GM21423 (cell line): ENCODE measurements around the gene SPRY1.

Experiments used
- ATAC-seq: cut with Tn5 transposase; IDR thresholded peaks from one replicate; pipeline ENCODE4 v1.9.1; 2021; ENCODE audit warnings: mild to moderate bottlenecking, moderate library complexity; ENCODE audit not compliant: unreplicated experiment

SPRY1 gene

DNA sequence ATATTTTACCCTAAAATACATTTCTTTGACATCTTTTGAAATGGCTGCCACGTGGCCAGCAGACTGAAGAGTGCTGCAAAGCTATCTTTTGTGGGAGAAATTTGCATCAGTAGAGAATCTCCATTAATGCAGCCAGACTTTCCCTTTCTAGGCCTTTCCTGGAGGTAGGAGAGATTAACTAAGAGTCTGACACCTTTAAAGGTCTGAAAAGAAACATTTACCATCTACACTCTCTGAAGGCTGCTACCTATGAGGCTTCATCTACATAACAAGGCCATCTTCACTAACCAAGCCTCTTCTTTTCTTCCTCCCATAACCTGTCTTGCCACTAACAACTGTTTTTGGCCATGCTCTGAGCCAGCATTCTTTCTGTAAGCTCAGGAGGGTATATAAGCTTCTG, 17.8 kb upstream of the SPRY1 start:
- no peak for ATAC-seq

DNA sequence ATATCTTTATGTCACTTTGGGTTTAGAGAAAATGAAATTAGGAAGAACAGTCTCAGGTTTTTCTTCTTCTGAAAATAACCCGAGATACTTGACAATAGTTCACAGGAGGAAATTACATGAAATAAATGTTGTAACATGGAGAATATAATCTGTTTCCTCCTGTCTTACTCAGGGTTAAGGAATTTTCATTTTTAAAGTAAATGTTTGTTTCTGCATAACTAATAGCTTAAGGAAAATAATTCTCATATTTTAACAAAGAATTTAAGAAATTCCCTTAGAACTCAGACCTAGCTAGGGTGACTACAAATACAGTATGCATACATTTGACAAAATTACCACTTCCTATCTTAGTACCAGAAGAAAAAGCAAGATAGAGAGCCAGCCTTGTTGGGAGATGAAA, 17.2 kb upstream of the SPRY1 start:
- no peak for ATAC-seq

DNA sequence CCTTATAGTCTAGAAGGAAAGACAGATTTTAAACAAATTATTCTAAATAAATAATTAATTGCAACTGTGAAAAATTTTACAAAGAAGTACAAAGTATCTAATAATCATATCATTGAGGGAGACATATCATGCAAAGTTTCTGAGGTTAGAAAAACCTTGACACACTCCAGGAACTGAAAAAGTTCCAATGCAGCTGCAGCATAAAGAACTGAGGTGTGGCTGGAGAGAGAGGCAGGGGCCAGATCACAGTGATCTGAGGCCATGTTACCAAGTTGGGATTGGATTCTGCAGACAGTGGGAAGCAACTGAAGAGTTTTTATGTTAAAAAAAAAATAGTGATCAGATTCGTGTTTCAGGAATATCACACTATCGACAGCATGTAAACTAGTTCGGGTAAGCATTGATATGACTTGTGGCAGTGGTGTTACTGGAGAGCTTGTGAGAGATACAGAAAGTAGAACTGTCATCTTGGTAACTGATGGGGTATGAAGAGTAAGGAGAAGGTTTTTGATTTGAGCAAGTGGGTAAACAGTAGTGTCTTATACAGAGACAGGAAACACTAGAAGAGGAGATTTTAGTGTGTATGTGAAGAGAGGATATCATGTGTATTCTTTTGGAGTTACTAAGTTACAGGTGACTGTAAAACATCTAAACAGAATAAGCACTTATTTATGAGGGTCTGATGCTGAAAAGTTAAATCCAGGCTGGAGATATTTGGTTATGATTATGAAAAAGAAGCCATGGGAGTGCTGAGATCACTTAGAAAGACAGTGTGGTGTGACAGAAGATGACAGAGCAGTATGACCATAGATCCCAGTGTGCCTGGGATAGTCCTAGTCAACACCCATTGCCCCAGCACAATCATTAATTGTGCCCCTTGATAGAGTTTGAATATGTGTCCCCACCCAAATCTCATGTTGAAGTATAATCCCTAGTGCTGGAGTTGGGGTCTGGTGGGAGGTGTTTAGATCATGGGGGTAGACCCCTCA, 15.6 kb upstream of the SPRY1 start:
- no peak for ATAC-seq

DNA sequence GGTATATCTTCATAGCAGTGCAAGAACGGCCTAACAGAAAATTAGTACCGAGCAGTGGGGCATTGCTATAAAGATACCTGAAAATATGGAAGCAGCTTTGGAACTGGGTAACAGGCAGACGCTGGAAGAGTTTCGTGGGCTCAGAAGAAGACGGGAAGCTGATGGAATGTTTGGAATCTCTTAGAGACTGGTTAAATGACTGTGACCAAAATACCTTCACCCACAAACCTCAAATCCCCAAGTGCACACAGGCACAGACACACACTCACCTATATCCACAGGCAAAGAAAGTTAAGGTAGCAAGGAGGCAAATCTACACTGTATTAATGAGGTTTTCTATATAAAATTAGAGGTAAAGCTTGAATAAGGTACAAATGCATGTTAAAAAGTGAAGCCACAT, 14.6 kb upstream of the SPRY1 start:
- no peak for ATAC-seq

DNA sequence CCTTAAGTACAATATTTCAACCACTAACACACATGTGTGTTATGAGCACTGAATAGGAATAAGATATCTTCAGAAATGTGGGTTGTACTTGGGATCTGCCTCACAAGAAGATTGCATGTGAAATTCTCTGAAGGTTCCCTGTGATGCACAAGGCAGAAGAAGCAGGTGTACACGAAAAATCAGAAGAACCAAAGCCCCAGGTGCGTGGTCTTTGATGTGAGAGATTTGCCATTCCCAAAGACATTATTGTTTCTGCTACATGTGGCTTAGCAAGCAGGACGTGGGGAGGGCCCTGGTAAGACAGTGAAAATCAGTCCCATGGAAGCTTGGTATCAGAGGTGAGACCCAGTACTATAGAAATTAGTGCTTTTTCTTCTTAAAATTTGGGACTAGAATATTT, 13.0 kb upstream of the SPRY1 start:
- no peak for ATAC-seq

DNA sequence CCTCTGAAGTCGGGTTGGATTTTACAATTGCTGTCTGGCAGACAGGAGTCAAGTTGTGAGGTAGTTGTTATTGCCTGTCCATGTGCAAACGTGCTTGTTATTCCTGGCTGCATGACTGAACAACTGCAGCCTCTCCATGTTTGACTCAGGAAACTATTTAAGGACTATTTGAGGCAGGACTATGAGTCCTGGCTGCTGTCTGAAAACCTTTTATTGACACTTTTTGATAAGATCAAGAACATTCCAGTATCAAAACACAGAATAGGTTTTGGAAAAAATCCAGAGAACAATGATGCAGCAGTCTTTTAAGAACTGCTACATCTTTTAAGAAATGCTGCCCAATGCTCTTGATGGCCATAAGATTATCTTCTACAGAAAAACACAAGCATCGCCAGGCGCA, 10.0 kb upstream of the SPRY1 start:
- no peak for ATAC-seq

DNA sequence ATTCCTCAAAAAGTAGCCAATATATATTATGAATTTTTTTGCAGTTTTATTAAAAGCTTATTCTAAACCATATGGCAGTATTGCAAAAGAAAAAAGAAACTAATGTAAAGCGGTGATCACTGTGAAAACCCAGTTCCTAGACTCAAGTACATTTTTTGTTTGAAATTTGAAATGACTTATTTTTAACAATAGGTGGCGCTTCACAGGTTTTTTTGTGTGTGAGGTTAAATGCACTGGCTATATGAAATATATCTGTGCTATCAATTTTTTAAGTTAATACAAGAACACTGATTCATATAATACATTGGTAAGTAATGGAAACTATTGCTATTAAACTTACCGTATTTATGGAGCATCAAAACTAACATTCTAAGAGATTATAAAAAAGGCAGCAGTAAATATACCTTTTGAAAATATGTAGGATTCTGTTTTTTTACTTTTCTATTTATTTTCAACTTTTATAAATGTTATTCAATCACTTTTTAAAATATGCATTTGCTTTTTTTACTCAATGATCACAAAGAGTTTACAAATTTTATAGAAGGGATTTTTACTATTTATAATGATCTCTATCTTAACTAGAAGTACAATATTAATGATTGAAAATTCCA, 5.6 kb upstream of the SPRY1 start:
- ATAC-seq: no peak

DNA sequence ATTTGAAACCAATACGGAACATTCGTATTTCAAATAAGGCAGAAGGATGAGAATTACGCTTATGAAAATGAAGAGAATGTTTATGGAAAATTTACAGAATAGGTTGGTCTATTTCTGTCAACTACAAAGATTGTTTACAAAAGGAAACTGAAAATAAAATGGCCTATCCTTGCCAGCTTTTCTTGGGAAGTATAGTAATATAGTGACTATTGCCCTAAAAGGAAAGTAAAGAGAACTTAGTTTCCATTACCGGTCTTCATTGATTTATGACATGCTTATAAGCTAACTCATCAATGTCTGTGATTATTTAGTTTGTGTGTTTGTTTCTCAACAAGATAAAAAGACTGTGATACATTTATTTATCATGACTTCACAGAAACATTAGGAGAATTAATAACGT, 2.9 kb upstream of the SPRY1 start:
- ATAC-seq: no peak

DNA sequence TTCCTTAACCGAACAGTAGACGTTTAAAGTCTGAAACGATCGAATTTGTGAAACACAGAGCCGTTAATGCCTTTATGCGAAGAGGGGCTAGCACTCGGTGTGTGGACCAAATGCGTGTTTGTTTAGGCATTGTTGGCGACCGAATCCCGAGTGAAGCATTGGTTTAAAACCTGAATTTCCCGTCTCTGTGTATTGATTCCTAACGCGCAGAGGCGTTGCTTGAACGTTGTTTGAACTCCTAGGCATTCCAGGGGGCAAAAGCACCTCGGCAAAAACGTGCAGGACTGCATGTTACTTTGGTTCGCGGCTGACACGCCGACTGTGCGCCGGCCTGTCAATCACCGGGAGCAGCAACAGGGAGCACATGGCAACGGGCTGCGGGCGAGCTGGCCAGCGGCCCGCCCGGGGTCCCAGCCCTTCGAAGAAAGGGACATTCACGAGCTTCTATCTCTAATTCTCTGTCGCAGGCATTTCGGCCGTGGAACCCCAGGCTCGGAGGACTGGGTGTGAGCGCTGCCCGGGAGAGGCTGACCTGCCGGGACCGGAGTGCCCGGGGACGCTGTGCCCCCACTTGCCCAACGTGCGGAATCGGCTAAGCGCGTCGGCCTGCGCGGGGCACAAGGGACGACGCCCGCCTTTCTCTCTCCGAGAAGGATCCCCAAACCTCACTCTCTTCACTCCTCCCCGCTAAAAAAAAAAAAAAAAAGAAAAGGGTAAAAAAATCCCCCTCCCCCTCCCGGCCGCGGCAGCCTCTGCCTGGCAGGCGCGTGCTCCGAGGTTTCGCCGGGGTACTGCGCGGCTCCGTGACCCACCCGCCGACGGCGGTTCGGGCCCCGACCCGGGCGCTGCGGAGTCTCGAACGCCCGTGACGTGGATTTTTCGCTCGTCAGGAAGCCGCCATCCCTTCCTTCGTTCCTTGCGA, 810 bp downstream of the SPRY1 start:
- peak; percentile 18 for ATAC-seq

DNA sequence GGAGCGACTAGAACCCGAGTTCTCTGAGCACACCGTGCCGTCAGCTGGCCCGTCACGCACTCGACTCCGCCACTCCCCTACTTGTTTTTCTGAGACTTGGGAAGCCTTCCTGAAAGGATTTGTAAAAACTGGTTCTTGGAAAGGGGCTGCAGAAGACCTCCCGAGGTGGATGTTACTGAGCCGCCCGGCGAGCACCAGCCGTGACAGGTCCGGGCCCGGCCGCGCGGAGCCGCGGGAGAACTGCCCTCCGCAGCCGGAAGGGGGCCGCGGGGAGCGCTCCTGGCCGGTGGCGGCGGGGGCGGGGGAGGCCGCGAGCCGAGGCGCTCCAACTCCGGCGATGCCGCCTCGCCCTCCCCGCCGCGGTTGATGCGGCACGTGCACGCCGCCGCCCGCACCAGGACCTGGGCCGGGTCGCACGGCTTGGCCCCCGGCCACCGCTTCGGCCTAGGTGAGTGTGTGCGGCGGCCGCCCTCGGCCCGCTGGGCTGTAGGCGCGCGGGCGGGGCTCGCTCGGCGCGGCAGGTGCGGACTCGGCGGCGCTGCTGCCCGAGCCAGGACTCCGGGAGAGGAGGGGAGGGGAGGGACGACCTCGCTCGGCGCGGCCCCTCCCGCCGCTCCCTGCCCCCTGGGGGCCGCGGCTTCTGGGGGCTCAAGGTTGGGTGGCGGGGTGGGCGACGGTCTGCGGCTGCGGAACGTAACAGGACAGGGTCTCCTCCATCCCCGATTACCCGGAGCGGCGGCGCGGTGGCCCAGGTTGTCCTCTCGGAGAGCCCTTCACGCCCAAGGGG, 1.7 kb downstream of the SPRY1 start:
- peak; percentile 58 for ATAC-seq

DNA sequence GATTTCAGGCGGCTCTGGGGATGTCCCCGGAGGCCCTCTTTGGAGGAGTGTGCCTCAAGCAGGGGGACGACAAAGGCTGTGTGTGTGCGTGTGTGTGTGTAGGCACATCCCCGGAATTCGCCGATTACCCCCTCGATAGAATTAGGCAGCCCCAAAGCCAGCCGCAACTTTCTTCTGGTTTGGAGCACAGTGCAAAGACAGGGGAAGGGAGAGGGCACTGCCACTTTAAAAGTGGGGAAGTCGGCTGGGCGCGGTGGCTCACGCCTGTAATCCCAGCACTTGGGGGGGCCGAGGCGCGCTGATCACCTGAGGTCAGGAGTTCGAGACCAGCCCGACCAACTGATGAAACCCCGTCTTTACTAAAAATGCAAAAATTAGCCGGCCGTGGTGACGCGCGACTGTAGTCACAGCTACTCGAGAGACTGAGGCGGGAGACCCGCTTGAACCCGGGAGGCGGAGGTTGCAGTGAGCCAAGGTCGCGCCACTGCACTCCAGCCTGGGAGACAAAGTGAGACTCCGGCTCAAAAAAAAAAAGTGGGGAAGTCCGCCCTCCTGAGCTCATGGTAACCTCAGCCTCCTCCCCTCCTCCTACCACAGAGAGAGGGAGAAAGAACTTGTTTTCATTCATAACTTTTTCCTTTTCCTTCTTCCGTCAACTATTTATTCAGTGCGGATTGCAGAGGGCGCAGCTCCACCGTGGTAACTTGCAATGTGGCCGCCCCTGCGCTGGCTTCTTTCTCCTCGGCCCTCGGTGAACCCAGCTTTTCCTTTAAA, 2.4 kb downstream of the SPRY1 start:
- ATAC-seq: peak; percentile 31

DNA sequence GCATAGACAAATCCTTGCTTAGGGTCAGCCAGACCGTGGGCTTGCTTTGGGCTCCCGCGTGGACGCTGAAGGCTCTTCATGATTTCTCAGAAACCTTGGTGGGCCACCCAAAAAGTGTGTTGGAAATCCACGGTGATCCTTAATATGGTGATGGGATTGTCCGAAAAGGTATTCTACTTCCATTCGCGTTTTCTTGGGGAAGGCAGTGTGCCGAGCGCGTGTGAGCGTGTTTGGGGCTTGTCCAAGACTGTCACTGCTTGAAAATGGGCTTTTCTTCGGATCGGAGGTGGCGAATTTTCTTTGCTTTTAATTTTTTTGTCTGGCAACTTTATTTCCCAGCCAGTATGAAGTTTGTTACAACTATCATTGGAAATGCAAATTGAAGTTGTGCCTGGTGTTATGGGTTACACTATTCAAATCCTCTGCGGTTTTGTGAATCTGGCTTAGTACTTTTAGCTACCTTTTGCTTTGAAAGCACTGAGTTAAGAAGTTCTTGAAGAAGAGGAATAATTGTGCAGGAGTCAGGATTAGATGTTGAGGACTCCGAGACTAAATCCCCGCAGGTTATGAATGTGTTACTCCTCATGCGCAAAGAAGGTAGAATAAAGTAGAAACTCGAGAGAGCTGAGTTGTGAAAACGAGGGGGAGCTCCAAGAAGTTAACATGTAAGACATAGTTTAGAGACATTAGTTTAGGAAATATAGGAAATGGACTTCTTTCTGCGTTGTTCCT, 3.2 kb downstream of the SPRY1 start:
- ATAC-seq: no peak

DNA sequence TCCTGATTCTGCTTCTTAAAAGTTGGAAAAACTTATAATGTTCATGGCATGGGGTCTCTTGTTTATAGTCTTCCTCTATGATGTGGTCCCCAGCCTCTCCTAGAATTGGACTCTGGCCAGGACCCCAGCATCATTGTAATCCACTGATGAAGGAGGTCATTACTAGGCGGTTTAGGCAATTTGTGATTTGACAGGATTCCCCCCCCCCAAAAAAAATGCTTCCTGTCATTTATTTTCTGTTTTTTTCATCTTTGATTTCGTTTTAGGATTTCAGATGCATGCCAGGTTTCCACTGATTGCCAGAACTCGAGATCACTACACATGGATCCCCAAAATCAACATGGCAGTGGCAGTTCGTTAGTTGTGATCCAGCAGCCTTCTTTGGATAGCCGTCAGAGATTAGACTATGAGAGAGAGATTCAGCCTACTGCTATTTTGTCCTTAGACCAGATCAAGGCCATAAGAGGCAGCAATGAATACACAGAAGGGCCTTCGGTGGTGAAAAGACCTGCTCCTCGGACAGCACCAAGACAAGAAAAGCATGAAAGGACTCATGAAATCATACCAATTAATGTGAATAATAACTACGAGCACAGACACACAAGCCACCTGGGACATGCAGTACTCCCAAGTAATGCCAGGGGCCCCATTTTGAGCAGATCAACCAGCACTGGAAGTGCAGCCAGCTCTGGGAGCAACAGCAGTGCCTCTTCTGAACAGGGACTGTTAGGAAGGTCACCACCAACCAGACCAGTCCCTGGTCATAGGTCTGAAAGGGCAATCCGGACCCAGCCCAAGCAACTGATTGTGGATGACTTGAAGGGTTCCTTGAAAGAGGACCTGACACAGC, 4.9 kb downstream of the SPRY1 start:
- no peak for ATAC-seq

DNA sequence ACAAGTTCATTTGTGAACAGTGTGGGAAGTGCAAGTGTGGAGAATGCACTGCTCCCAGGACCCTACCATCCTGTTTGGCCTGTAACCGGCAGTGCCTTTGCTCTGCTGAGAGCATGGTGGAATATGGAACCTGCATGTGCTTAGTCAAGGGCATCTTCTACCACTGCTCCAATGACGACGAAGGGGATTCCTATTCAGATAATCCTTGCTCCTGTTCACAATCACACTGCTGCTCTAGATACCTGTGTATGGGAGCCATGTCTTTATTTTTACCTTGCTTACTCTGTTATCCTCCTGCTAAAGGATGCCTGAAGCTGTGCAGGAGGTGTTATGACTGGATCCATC, 5.5 kb downstream of the SPRY1 start:
- no peak for ATAC-seq

DNA sequence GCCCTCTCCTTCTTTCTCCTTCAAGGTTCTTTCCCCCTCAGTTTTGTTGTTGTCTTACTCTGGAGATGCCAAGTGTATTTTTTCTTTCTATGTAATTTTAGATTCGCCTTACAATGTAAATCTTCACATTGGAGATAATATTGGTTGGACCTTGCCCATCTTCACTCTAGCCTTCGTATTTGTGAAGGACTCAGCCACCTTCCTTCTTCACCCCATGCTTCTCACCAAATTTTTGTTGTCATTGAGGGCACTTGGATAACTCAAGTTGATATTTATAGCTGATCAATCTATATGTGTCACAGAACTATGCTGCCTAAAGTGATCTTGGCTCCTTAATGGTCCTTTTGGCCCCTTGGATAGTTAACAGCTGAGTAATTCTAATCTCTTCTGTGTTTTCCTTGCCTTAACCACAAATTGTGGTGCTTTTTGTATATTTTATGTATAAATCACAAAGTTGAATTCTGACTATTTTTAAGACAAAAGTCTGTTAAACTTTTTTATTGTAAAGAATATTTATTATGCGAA, 6.5 kb downstream of the SPRY1 start:
- ATAC-seq: no peak

DNA sequence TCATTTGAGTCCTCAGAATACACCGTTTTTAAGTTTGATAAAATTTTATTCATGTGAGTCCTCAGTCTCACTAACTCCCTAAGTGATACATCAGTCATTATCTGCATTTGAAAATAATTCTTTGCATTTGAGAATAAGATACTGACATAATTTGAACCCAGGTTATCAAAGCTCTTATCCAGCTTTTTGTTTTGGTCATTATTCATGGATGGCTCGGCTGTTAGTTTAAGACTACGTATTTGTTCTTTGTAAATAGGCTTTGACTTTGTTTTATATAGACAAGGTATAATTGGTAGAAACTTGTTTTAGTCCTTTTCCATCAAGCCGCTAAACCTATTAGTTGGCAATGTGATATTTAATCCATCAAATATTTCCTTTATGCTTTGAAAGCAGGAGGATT, 7.9 kb downstream of the SPRY1 start:
- no peak for ATAC-seq

DNA sequence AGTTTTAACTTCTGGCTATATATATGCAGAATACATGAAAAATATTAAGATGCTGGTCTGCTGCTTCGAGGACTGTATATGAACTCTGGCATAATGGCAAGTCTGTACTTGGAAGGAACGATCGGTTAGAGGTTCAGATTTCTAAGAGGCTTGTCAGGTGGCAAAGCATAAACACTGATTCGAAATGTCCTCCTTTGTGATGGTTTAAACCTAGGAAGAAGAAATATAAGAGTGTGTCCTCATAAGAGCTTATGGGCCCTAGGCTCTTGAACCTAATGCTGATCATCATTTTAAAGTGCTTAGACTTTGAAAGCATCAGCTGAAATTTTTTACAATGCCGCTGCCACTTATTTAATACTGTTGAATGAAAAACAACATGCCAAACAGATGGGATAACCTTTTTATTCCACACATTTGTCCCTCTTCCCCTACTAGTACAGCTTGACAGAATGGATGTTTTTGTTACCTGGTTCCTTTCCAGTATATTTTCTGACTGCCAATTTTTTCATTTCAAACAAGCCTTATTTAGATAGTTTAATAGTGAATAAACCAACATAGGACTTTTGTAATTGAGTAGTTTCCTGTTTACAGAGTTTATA, 8.8 kb downstream of the SPRY1 start:
- no peak for ATAC-seq

DNA sequence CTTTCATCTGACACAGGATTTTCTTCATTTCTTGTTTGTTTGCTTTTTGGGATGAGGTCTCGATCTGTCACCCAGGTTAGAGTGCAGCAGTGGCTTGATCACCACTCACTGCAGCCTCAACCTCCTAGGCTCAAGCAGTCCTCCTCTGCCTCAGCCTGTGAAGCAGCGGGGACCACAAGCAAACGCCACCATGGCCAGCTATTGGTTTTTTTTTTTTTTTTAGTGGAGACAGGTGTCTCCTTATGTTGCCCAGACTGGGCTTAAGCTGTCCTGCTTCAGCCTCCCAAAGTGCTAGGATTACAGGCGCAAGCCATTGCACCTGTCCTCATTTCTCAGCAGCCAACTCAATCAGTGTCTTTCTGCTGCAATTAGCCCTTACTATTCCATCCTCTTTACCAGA, 10.3 kb downstream of the SPRY1 start:
- ATAC-seq: no peak
